Measurements from ENCODE around the gene DNAJC3.
"Not testable (repeated sequence)": the region's sequence is repeated elsewhere in the genome, so short reads cannot be mapped to it uniquely, and the experiment has no call there.

Gene DNAJC3

GRCh38 chr13:95784161-95784899, 107.4 kb downstream of the DNAJC3 start:
- DNase-seq = no peak

- no peak for DNase-seq
These were observed 108.0 kb downstream of the DNAJC3 start for GRCh38 chr13:95784900-95785290.

GRCh38 chr13:95787356-95788099, 110.6 kb downstream of the DNAJC3 start:
- DNase-seq = no peak

- no peak for DNase-seq
These were observed 111.1 kb downstream of the DNAJC3 start for GRCh38 chr13:95788100-95788463.

GRCh38 chr13:95789315-95789714, 112.4 kb downstream of the DNAJC3 start:
- not testable (repeated sequence) for DNase-seq

GRCh38 chr13:95791084-95791722, 114.3 kb downstream of the DNAJC3 start:
- no peak for DNase-seq

- DNase-seq = no peak
These were observed 116.1 kb downstream of the DNAJC3 start for GRCh38 chr13:95793018-95793555.

GRCh38 chr13:95793781-95794180, 116.8 kb downstream of the DNAJC3 start:
- no peak for DNase-seq

- no peak for DNase-seq
These were observed 120.1 kb downstream of the DNAJC3 start for GRCh38 chr13:95797016-95797415.

GRCh38 chr13:95800436-95800835, 123.5 kb downstream of the DNAJC3 start:
- no peak for DNase-seq

- DNase-seq = no peak
These were observed 124.9 kb downstream of the DNAJC3 start for GRCh38 chr13:95801825-95802224.

- DNase-seq = no peak
These were observed 129.0 kb downstream of the DNAJC3 start for GRCh38 chr13:95805921-95806320.

- no peak for DNase-seq
These were observed 132.5 kb downstream of the DNAJC3 start for GRCh38 chr13:95809429-95809828.

- no peak for DNase-seq
These were observed 136.2 kb downstream of the DNAJC3 start for GRCh38 chr13:95813139-95813538.

GRCh38 chr13:95814495-95814894, 137.6 kb downstream of the DNAJC3 start:
- DNase-seq = no peak

GRCh38 chr13:95822303-95822702, 145.4 kb downstream of the DNAJC3 start:
- no peak for DNase-seq

- no peak for DNase-seq
These were observed 156.2 kb downstream of the DNAJC3 start for GRCh38 chr13:95833126-95833525.

GRCh38 chr13:95833719-95834118, 156.8 kb downstream of the DNAJC3 start:
- no peak for DNase-seq

GRCh38 chr13:95834134-95834765, 157.3 kb downstream of the DNAJC3 start:
- DNase-seq = peak; percentile 16

GRCh38 chr13:95841894-95842293, 165.0 kb downstream of the DNAJC3 start:
- no peak for DNase-seq

- DNase-seq = no peak
These were observed 166.0 kb downstream of the DNAJC3 start for GRCh38 chr13:95842898-95843297.
